C4-2B (cell line): Measurements from ENCODE around the gene MAPRE2.

Source experiments
- CTCF ChIP-seq: fragments of 450-650 bp; conservative IDR thresholded peaks from 2 replicates; pipeline ENCODE4 v1.5.1; 2017; ENCODE audit warnings: mild to moderate bottlenecking
- ZFX ChIP-seq: fragments of 450-650 bp; IDR thresholded peaks from 2 replicates; pipeline ENCODE4 v1.6.1; 2017

- TF ChIP-seq CTCF, result no peak
- no peak for TF ChIP-seq ZFX
Measured at GRCh38 chr18:35138773-35139172, 97.6 kb downstream of the MAPRE2 start.
